ENCODE measurements around the gene DCST1. TPM values are rescaled to one million over a fixed set of nuclear protein-coding genes. Genes with fewer than 3 reads are reported as not detected.

Gene DCST1
- total RNA-seq, 4 donors from 2014 or later, result not detected

- TF ChIP-seq CTCF (IDR thresholded peaks at IDR 0.05; ENCODE audit: low read depth), result no peak
Measured at GRCh38 chr1:155040358-155041093, 6.9 kb downstream of the DCST1 start.

GRCh38 chr1:155042789-155043188 is 9.2 kb downstream of the DCST1 start:
- TF ChIP-seq CTCF (IDR thresholded peaks at IDR 0.05; ENCODE audit: low read depth), result no peak

GRCh38 chr1:155043301-155043702 is 9.7 kb downstream of the DCST1 start:
- TF ChIP-seq CTCF (IDR thresholded peaks at IDR 0.05; ENCODE audit: low read depth), result no peak

GRCh38 chr1:155043793-155044192 is 10.2 kb downstream of the DCST1 start:
- TF ChIP-seq CTCF (IDR thresholded peaks at IDR 0.05; ENCODE audit: low read depth), result no peak

- TF ChIP-seq CTCF (IDR thresholded peaks at IDR 0.05; ENCODE audit: low read depth), result no peak
Measured at GRCh38 chr1:155044365-155044764, 10.7 kb downstream of the DCST1 start.

- no peak for TF ChIP-seq CTCF (IDR thresholded peaks at IDR 0.05; ENCODE audit: low read depth)
Measured at GRCh38 chr1:155044812-155045657, 11.4 kb downstream of the DCST1 start.

All from subcutaneous adipose tissue (tissue), 4 donors.